ES-I3 (cell line): ENCODE data around the gene VPS25.
"Not testable (repeated sequence)": the region's sequence is repeated elsewhere in the genome, so short reads cannot be mapped to it uniquely, and the experiment has no call there.

Experiments
- H3K36me3 ChIP-seq: 2 replicates; pipeline ENCODE4 v1.6.1; 2013; ENCODE audit warnings: mild to moderate bottlenecking, low read length, control low read depth, moderate library complexity; ENCODE audit not compliant: insufficient read depth
- H3K4me1 ChIP-seq: 2 replicates; pipeline ENCODE4 v1.6.1; 2013; ENCODE audit warnings: mild to moderate bottlenecking, control low read depth, low read length; ENCODE audit not compliant: insufficient read depth
- H3K9ac ChIP-seq: 2 replicates; pipeline ENCODE4 v1.6.1; 2013; ENCODE audit warnings: low read depth, mild to moderate bottlenecking, low read length, moderate library complexity
- H3K9me3 ChIP-seq: 2 replicates; pipeline ENCODE4 v1.6.1; 2013; ENCODE audit warnings: mild to moderate bottlenecking, low read length, moderate library complexity; ENCODE audit not compliant: control insufficient read depth, insufficient read depth

Gene VPS25

GRCh38 chr17:42773290-42774035 lies at the start of gene VPS25:
TSS of gene VPS25 (plus strand) at chr17:42773449. CDS start at chr17:42773476, 27 bp downstream.
- Histone ChIP-seq H3K36me3 (peaks cover 25% of the 10 kb centered on the region), H3K9ac (peak within 1 kb of the TSS; percentile 94), H3K9me3 (no peaks in the 10 kb centered on the region), H3K4me1 (peaks cover 6% of the 10 kb centered on the region; the same call in 1 of the 2 replicates)

DNA sequence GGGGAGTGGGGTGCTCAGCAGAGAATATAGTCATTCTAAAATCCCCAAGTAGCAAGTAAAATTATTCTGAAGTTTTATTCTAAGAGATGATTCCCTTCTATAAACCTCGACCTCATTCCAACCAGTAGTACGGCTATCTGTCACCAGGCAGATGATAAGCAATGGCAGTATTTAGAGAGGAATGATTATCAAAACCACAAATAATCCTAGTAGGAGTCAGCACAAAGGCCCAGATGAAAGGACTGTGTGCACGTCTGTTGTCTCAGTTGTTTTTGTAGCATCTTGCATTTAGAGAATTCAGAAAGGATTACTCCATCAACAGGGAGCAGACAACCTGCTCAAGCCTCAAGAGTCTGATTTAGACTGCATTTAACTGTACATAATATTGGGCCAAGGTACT lies 49.6 kb upstream of the VPS25 start:
- Histone ChIP-seq H3K9me3 (no peaks in the 10 kb centered on the region), H3K9ac (no peak overlapping the region), H3K36me3 (peaks cover 22% of the 10 kb centered on the region), H3K4me1 (no peaks in the 10 kb centered on the region)

DNA sequence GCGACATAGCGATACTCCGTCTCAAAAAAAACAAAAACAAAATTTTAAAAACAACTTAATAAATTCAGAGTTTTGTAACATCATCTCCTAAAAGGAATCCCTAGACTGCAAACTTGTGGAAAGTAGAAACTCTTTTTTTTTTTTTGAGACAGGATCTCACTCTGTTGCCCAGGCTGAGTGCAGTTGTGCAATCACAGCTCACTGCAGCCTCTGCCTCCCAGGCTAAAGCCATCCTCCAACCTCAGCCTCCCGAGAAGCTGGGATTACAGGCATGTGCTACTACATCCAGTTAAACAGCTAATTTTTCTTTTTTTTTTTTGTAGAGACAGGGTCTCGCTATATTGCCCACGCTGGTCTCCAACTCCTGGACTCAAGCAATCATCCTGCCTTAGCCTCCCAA lies 48.1 kb upstream of the VPS25 start:
- Histone ChIP-seq H3K9me3 (no peaks in the 10 kb centered on the region), H3K4me1 (no peaks in the 10 kb centered on the region), H3K36me3 (peaks cover 14% of the 10 kb centered on the region), H3K9ac (no peak overlapping the region)

- Histone ChIP-seq H3K9ac (no peak overlapping the region), H3K9me3 (no peaks in the 10 kb centered on the region), H3K4me1 (peaks cover 18% of the 10 kb centered on the region), H3K36me3 (no peaks in the 10 kb centered on the region; the same call in 1 of the 2 replicates)
These were observed 32.5 kb upstream of the VPS25 start for GRCh38 chr17:42740699-42741098.

- H3K4me1 ChIP-seq, result peaks cover 20% of the 10 kb centered on the region
- not testable (repeated sequence) for H3K9ac ChIP-seq, H3K36me3 ChIP-seq, H3K9me3 ChIP-seq
These were observed 30.3 kb upstream of the VPS25 start for GRCh38 chr17:42742916-42743315.

DNA sequence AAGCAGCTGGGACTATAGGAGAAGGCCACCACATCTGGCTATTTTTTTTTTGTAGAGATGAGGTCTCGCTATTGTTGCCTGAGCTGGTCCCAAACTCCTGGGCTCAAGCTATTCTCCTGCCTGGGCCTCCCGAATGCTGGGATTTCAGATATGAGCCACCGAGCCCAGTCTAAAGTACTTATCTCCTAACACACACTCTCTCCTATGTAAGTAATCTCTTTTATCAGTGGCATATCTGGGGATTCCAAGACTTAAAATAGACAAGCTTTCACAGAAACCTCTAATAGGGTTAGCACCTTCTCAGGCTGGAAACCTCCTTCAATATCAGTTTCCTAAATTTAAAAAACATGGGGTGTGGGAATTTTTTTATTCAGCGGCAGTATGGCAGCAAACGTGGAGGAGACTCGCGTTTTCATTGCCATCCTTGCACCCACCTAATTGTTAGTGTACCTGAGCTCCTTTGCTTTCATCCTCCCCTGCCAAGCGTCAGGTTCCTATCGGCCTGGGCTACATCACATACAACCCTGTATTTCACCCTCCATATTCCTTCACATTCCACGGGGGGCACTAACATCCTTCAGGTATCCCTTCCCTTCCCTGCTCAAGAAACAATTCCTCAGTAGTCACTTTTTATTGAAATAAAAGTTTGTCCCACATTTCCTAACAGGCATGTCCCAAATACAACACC lies 29.5 kb upstream of the VPS25 start:
- peak overlapping the region; percentile 84 for H3K9ac ChIP-seq
- H3K9me3 ChIP-seq, result no peaks in the 10 kb centered on the region
- peaks cover 28% of the 10 kb centered on the region for H3K4me1 ChIP-seq
- no peaks in the 10 kb centered on the region; the same call in 1 of the 2 replicates for H3K36me3 ChIP-seq

GRCh38 chr17:42744283-42744805 lies 28.9 kb upstream of the VPS25 start:
- Histone ChIP-seq H3K4me1 (peaks cover 34% of the 10 kb centered on the region), H3K36me3 (no peaks in the 10 kb centered on the region; the same call in 1 of the 2 replicates), H3K9ac (peak overlapping the region; percentile 84), H3K9me3 (no peaks in the 10 kb centered on the region)

GRCh38 chr17:42744806-42745617 lies 28.2 kb upstream of the VPS25 start, which contains the start of gene EZH1:
TSS of gene EZH1 (minus strand) at chr17:42745040. CDS start at chr17:42728941, 16,099 bp downstream.
- H3K36me3 ChIP-seq, result no peaks in the 10 kb centered on the region; the same call in 1 of the 2 replicates
- peaks cover 41% of the 10 kb centered on the region for H3K4me1 ChIP-seq
- peak within 1 kb of the TSS; percentile 84 for H3K9ac ChIP-seq
- H3K9me3 ChIP-seq, result no peaks in the 10 kb centered on the region

- Histone ChIP-seq H3K36me3 (no peaks in the 10 kb centered on the region), H3K9me3 (no peaks in the 10 kb centered on the region), H3K4me1 (peaks cover 32% of the 10 kb centered on the region), H3K9ac (no peak overlapping the region)
These were observed 24.9 kb upstream of the VPS25 start for GRCh38 chr17:42748202-42748907.

GRCh38 chr17:42748908-42749798 lies 24.1 kb upstream of the VPS25 start:
- Histone ChIP-seq H3K9ac (no peak overlapping the region), H3K9me3 (no peaks in the 10 kb centered on the region), H3K4me1 (peaks cover 25% of the 10 kb centered on the region), H3K36me3 (no peaks in the 10 kb centered on the region)

GRCh38 chr17:42750739-42751344 lies 22.4 kb upstream of the VPS25 start:
- no peaks in the 10 kb centered on the region for H3K36me3 ChIP-seq
- H3K4me1 ChIP-seq, result peaks cover 25% of the 10 kb centered on the region
- no peaks in the 10 kb centered on the region for H3K9me3 ChIP-seq
- H3K9ac ChIP-seq, result no peak overlapping the region

- Histone ChIP-seq H3K4me1 (peaks cover 25% of the 10 kb centered on the region), H3K9ac (no peak overlapping the region), H3K36me3 (no peaks in the 10 kb centered on the region), H3K9me3 (no peaks in the 10 kb centered on the region)
These were observed 21.6 kb upstream of the VPS25 start for GRCh38 chr17:42751628-42752027.

- peaks cover 4% of the 10 kb centered on the region; the same call in 1 of the 2 replicates for H3K4me1 ChIP-seq
- no peak overlapping the region for H3K9ac ChIP-seq
- H3K9me3 ChIP-seq, result no peaks in the 10 kb centered on the region
- H3K36me3 ChIP-seq, result no peaks in the 10 kb centered on the region
These were observed 18.5 kb upstream of the VPS25 start for GRCh38 chr17:42754782-42755181.
